Measurements from ENCODE around the gene KRT85. TPM values are rescaled to one million over a fixed set of nuclear protein-coding genes. Genes with fewer than 3 reads are reported as not detected.

KRT85 gene
- total RNA-seq, 4 donors from 2014 or later: 0.15 to 101 (median 8.3) TPM; not detected in 1

- TF ChIP-seq POLR2A (IDR thresholded peaks at IDR 0.05) (no peak), CTCF (IDR thresholded peaks at IDR 0.05) (no peak)
- WGBS, 2 donors: 89 to 97% methylated on average over 8 to 14 of the region's 14 CpGs
- no peak overlapping the region for H3K4me3 ChIP-seq (ENCODE audit: low read depth, poor library complexity, severe bottlenecking)
- DNase-seq (ENCODE audit: low spot score in 2 of 2): no peak
- intact Hi-C loops (cut with DNase I; ENCODE audit: low total_unique reads): no loop called here
Measured at GRCh38 chr12:52341066-52341580, 26.2 kb downstream of the KRT85 start.

- H3K4me3 ChIP-seq (ENCODE audit: low read depth, poor library complexity, severe bottlenecking): no peak overlapping the region
- no peak for TF ChIP-seq CTCF (IDR thresholded peaks at IDR 0.05)
- TF ChIP-seq POLR2A (IDR thresholded peaks at IDR 0.05): no peak
- WGBS, 2 donors: 48 to 57% methylated on average over 10 of the region's 10 CpGs
- intact Hi-C loops (cut with DNase I; ENCODE audit: low total_unique reads): no loop called here
- no peak for DNase-seq (ENCODE audit: low spot score in 2 of 2)
Measured at GRCh38 chr12:52338241-52338960, 28.9 kb downstream of the KRT85 start.

GRCh38 chr12:52337054-52337453, 30.2 kb downstream of the KRT85 start:
- WGBS, 2 donors: 39 to 47% methylated on average over 1 of the region's 1 CpG
- DNase-seq (ENCODE audit: low spot score in 2 of 2): no peak
- no peak for TF ChIP-seq CTCF (IDR thresholded peaks at IDR 0.05)
- no peak for TF ChIP-seq POLR2A (IDR thresholded peaks at IDR 0.05)
- intact Hi-C loops (cut with DNase I; ENCODE audit: low total_unique reads): no loop called here
- H3K4me3 ChIP-seq (ENCODE audit: low read depth, poor library complexity, severe bottlenecking): no peak overlapping the region

- TF ChIP-seq CTCF (IDR thresholded peaks at IDR 0.05) (no peak), POLR2A (IDR thresholded peaks at IDR 0.05) (no peak)
- no peak overlapping the region for H3K4me3 ChIP-seq (ENCODE audit: low read depth, poor library complexity, severe bottlenecking)
- DNase-seq (ENCODE audit: low spot score in 2 of 2): no peak
- intact Hi-C loops (cut with DNase I; ENCODE audit: low total_unique reads): no loop called here
- 84 to 87% methylated on average over 2 of the region's 2 CpGs for WGBS, 2 donors
Measured at GRCh38 chr12:52336641-52337040, 30.6 kb downstream of the KRT85 start.

GRCh38 chr12:52335598-52336262, 31.6 kb downstream of the KRT85 start:
- intact Hi-C loops (cut with DNase I; ENCODE audit: low total_unique reads): no loop called here
- TF ChIP-seq CTCF (IDR thresholded peaks at IDR 0.05): no peak
- no peak for DNase-seq (ENCODE audit: low spot score in 2 of 2)
- WGBS, 2 donors: 75 to 77% methylated on average over 4 of the region's 4 CpGs
- H3K4me3 ChIP-seq (ENCODE audit: low read depth, poor library complexity, severe bottlenecking): no peak overlapping the region
